ENCODE data around the gene PGRMC2. TPM values are rescaled to one million over a fixed set of nuclear protein-coding genes. Genes with fewer than 3 reads are reported as not detected.

The PGRMC2 gene
- total RNA-seq, 3 donors from 2014 or later, result 31.3 to 35.5 (median 32.9) TPM

DNA sequence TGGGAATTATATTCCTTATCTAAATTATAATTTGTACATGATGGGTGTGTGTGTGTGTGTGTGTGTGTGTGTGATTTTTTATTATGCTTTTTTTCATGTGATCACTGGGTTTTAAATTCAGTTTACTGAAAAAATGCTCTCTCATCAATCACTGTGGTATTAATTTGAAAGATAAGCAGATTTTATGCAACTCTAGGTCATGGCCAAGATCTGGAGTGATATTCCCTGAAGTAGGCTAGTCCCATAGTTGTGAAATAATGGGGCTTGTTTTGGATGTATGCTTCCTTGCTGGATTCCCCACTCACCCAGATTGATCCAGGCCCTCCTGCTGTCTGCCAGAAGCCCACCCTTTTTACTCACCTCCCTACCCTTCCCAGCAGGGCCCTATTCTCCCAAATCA lies 22.0 kb upstream of the PGRMC2 start:
- peaks cover 8% of the 10 kb centered on the region for H3K36me3 Mint-ChIP-seq (ENCODE audit: insufficient read depth)
- no peaks in the 10 kb centered on the region for H3K27me3 Mint-ChIP-seq (ENCODE audit: low read depth)
- DNase-seq (no peak), ATAC-seq (no peak)
- no peaks in the 10 kb centered on the region for H3K9me3 Mint-ChIP-seq
- no peak overlapping the region for H3K4me3 Mint-ChIP-seq
- H3K4me1 Mint-ChIP-seq (ENCODE audit: low read depth), result no peaks in the 10 kb centered on the region

DNA sequence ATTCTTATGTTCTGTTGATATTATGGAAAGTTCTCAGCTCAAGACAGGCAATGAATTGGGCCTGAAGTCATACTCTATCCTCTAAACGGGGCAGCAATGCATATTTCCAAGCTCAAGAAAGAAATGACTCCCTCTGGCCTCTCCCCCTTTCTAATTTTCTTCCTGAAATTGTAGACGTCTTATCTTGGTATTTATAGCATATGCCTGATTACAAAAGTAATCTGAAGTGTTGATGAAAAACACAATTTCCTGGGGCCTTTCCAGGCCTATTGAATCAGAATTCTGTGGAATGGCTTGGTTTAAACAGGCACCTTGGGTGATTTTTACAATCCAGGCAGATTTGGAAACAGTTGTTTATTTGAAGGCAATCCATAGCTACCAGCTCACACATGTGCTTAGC lies 21.4 kb upstream of the PGRMC2 start:
- H3K4me1 Mint-ChIP-seq (ENCODE audit: low read depth), result no peaks in the 10 kb centered on the region
- DNase-seq, result no peak

DNA sequence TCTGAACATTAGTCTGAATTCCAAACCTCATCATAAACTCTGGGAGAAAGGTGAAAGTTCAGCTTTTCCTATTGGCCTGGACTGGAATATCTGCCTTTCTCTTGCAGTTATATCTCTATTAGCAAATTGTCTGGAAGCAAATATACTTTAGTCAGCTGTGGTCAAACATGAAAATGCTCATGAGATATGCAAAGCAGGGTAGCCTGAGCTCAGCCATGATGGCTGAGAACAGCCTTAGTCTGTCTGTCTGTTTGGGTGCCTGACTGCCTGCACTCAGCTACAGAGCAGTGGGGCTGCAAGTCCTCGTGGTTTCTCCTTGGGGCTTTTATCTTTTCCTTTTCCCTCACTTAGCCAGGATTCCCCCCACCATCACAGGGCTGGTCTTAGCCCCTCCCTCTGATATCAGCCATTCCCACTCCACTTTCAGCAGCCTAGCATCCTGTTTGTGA lies 19.5 kb upstream of the PGRMC2 start:
- H3K4me3 Mint-ChIP-seq, result no peak overlapping the region
- H3K9me3 Mint-ChIP-seq, result no peaks in the 10 kb centered on the region
- peaks cover 12% of the 10 kb centered on the region for H3K36me3 Mint-ChIP-seq (ENCODE audit: insufficient read depth)
- H3K4me1 Mint-ChIP-seq (ENCODE audit: low read depth), result no peaks in the 10 kb centered on the region
- DNase-seq (no peak), ATAC-seq (no peak)
- no peaks in the 10 kb centered on the region for H3K27me3 Mint-ChIP-seq (ENCODE audit: low read depth)

More for the DNA sequence above, 21.4 kb upstream of the PGRMC2 start:
- ATAC-seq, result no peak
- H3K27me3 Mint-ChIP-seq (ENCODE audit: low read depth), result no peaks in the 10 kb centered on the region
- H3K36me3 Mint-ChIP-seq (ENCODE audit: insufficient read depth), result peaks cover 8% of the 10 kb centered on the region
- H3K4me3 Mint-ChIP-seq, result no peak overlapping the region
- H3K9me3 Mint-ChIP-seq, result no peaks in the 10 kb centered on the region

DNA sequence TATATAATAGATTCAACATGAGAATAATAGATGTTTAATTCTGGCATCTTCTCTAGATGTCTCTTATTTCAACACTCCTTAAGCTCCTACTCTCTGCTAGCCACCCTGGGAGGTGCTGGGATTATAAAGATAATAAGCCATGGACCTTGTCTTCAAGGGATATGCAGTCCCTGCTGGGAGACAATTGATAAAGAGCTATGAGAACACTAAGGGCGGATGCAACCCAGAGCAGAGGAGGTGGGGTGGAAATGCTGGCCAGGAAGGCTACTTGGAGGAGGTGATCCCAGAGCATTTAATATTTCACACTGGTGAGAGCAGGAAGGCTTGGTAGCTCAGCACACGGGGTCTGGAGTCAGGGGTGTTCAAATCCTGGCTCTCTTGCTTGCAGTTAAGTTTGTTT lies 18.3 kb upstream of the PGRMC2 start:
- H3K36me3 Mint-ChIP-seq (ENCODE audit: insufficient read depth), result peaks cover 14% of the 10 kb centered on the region
- H3K27me3 Mint-ChIP-seq (ENCODE audit: low read depth), result no peaks in the 10 kb centered on the region
- no peak for DNase-seq
- H3K4me1 Mint-ChIP-seq (ENCODE audit: low read depth), result no peaks in the 10 kb centered on the region
- no peak for ATAC-seq
- no peaks in the 10 kb centered on the region for H3K9me3 Mint-ChIP-seq
- H3K4me3 Mint-ChIP-seq, result no peak overlapping the region

DNA sequence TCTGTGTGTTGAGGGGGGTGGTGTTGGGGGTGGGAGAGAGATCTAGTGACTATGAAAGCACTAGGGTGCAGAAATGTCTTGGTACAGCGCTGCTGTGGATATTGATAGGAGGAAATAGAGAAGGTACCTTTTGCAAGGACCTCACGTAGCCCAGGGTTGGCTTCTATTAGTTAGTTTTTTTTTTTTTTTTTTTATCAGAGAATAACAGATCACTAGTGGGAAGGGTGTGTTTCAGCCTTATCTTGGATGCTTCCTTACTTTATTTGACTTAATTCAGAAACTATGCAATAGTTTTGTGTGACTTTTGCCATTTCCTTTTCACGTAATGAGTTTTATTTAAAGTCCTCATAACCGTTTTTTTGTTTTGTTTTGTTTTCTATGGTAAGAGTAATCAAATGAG lies 16.4 kb upstream of the PGRMC2 start:
- Mint-ChIP-seq H3K4me3 (no peak overlapping the region), H3K27me3 (ENCODE audit: low read depth) (no peaks in the 10 kb centered on the region), H3K9me3 (no peaks in the 10 kb centered on the region), H3K4me1 (ENCODE audit: low read depth) (no peaks in the 10 kb centered on the region), H3K36me3 (ENCODE audit: insufficient read depth) (peaks cover 16% of the 10 kb centered on the region)
- no peak for DNase-seq
- ATAC-seq, result no peak

DNA sequence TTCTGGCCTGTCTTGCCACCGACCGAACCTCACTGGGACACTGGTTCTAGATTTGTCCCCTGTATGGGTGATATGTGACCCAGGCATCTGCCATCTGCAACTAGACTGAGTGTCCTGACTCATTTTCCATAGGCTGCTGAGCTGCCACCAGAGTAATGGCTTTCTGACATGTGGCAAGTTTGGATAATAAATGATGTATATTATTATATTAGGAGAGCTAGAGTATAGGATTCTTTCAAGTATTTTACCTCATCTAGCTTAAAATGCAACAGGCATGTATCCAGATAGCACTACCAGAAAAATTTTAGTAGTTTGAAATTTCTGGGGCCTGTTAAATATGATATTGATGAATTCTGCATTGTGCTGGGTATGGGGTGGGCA lies 15.8 kb upstream of the PGRMC2 start:
- no peaks in the 10 kb centered on the region for H3K27me3 Mint-ChIP-seq (ENCODE audit: low read depth)
- ATAC-seq, result no peak
- H3K4me1 Mint-ChIP-seq (ENCODE audit: low read depth), result no peaks in the 10 kb centered on the region
- DNase-seq, result no peak
- H3K36me3 Mint-ChIP-seq (ENCODE audit: insufficient read depth), result peaks cover 17% of the 10 kb centered on the region
- H3K4me3 Mint-ChIP-seq, result no peak overlapping the region
- no peaks in the 10 kb centered on the region for H3K9me3 Mint-ChIP-seq

DNA sequence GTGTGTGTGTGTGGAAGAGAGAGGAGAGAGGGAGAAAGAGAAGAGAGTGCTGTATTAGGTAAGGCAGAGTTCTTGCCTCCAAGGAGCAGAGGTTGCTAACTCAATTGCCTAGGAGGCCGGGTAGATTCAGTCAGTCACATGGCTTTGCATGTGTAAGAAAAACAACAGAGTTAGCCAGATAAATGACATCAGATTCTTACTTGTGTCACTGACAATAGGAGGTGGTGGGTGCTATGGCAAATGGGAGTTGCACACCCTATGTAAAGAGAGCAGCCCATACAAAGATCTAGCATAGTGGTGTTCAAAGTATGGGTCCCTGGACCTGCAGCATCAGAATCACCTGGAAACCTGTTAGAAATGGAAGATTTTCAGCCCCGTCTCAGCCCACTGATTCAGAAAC lies 14.4 kb upstream of the PGRMC2 start:
- ATAC-seq, result no peak
- H3K27me3 Mint-ChIP-seq (ENCODE audit: low read depth), result no peaks in the 10 kb centered on the region
- no peaks in the 10 kb centered on the region for H3K9me3 Mint-ChIP-seq
- DNase-seq, result no peak
- no peak overlapping the region for H3K4me3 Mint-ChIP-seq
- H3K4me1 Mint-ChIP-seq (ENCODE audit: low read depth), result no peaks in the 10 kb centered on the region
- H3K36me3 Mint-ChIP-seq (ENCODE audit: insufficient read depth), result peaks cover 18% of the 10 kb centered on the region

DNA sequence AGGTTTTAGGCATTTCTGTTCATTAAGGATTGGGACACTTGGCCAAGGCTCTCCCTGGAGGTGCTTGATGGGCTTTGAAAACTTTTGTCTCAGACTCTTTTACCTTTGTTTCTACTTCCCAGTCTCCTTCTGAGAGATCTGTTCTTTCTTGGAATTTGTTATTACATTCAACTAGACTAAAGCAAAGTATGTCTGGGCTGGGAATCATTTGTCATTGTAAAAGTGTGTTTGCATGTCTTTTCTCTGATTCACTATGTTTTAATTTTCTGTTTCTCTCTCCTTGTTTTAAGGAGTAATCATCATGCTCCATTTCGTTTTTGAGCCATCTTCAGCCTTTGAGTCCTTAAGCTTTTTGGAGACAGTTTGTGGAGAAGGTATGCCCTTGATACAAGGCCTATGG lies 12.2 kb upstream of the PGRMC2 start:
- Mint-ChIP-seq H3K9me3 (no peaks in the 10 kb centered on the region), H3K36me3 (ENCODE audit: insufficient read depth) (peaks cover 20% of the 10 kb centered on the region), H3K4me3 (no peak overlapping the region), H3K4me1 (ENCODE audit: low read depth) (no peaks in the 10 kb centered on the region), H3K27me3 (ENCODE audit: low read depth) (no peaks in the 10 kb centered on the region)
- ATAC-seq (no peak), DNase-seq (no peak)

DNA sequence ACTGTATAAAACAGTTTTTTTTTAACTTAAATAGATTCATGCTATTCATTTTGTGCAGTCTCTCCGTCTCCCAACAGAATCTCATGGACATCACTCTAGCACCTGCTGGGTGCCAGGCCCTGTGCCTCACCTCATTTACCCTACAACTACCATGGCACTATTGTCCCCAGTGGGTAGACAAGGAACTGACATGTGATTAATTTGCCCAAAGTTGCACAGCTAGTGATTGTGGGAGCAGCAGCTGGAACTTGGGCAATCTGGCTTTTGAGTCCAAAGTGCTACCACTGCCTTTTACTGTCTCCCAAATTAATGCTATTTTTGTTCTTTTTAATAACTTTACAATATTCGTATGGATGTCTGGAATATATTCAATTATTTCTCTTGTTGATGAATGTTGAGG lies 11.2 kb upstream of the PGRMC2 start:
- Mint-ChIP-seq H3K9me3 (no peaks in the 10 kb centered on the region), H3K4me1 (ENCODE audit: low read depth) (no peaks in the 10 kb centered on the region), H3K36me3 (ENCODE audit: insufficient read depth) (peaks cover 20% of the 10 kb centered on the region), H3K27me3 (ENCODE audit: low read depth) (no peaks in the 10 kb centered on the region), H3K4me3 (no peak overlapping the region)
- ATAC-seq (peak in 1 of 2 donors; percentile 41), DNase-seq (no peak)

DNA sequence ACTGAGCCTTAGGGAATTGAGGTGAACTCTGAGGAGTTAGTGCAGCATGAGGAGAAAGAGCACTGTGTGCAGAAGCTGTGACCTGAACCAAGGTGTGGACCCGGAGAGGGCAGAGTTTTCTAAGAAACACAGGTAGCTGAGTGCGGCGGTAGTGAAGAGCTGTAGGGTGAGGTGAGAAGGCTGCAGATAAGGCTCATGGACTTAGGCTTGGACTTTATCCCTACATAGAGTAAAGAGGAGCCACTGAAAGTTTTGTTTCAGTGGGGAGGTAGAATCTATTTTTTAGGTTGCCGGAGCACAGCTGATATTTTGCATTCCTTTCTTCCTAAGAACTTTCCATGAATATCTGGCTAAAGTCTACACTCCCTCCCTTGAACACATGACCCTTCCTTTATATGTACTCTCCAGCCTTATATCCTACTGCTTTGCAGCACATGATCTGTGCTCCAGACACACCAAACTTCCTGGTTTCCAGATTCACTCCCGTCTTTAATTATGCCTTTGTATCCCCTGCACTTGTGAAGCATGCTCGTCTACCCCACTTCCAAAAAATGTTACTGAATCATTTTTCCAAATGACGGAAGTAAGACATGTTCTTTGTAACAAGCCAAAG lies 10.6 kb upstream of the PGRMC2 start:
- Mint-ChIP-seq H3K27me3 (ENCODE audit: low read depth) (no peaks in the 10 kb centered on the region), H3K4me3 (no peak overlapping the region), H3K4me1 (ENCODE audit: low read depth) (no peaks in the 10 kb centered on the region), H3K36me3 (ENCODE audit: insufficient read depth) (peaks cover 19% of the 10 kb centered on the region), H3K9me3 (no peaks in the 10 kb centered on the region)
- DNase-seq, result no peak
- ATAC-seq, result no peak

DNA sequence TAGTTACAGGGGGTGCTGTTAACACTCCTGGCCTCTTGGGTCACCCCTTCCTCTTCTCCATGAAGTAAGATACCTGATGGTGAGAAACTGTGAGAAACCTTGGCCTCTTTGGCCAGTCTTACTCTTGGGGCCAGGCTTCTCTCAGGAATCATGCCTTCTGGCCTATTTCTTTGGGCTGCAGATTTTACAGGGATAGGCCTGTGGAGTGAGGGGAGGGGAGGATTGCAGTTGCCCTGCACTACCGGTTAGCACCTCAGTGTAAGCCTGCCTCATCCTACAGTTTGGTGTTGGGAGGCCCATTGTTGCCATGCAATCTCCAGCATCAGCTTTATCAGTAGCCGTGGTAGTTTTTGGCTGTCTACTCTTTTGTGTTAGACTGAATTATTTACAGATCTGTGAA lies 7.6 kb upstream of the PGRMC2 start:
- H3K4me1 Mint-ChIP-seq (ENCODE audit: low read depth), result no peaks in the 10 kb centered on the region
- ATAC-seq, result no peak
- H3K9me3 Mint-ChIP-seq, result no peaks in the 10 kb centered on the region
- no peaks in the 10 kb centered on the region for H3K27me3 Mint-ChIP-seq (ENCODE audit: low read depth)
- peaks cover 11% of the 10 kb centered on the region for H3K36me3 Mint-ChIP-seq (ENCODE audit: insufficient read depth)
- H3K4me3 Mint-ChIP-seq, result no peak overlapping the region
- DNase-seq, result no peak

DNA sequence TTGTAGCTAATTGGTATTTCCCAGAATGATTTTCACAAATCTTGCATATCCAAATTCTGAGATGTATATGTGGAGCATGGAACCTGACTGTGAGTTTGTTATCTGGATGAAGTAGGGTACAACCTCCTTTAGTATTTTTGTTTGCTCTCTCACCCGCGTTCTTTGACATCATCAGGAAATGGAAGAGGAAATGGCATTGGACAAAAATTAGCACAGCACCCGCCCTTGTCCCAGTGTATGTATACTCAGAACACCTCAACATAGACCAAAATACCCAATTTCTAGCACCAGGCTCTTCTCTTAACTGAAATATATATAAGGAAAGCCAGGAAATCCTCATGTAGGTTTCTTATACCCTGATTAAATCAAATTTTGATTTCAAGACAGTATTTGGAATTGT lies 6.9 kb upstream of the PGRMC2 start:
- peaks cover under 1% of the 10 kb centered on the region for H3K4me1 Mint-ChIP-seq (ENCODE audit: low read depth)
- ATAC-seq, result no peak
- no peak overlapping the region for H3K4me3 Mint-ChIP-seq
- no peak for DNase-seq
- H3K27me3 Mint-ChIP-seq (ENCODE audit: low read depth), result no peaks in the 10 kb centered on the region
- H3K9me3 Mint-ChIP-seq, result no peaks in the 10 kb centered on the region
- H3K36me3 Mint-ChIP-seq (ENCODE audit: insufficient read depth), result peaks cover 8% of the 10 kb centered on the region

DNA sequence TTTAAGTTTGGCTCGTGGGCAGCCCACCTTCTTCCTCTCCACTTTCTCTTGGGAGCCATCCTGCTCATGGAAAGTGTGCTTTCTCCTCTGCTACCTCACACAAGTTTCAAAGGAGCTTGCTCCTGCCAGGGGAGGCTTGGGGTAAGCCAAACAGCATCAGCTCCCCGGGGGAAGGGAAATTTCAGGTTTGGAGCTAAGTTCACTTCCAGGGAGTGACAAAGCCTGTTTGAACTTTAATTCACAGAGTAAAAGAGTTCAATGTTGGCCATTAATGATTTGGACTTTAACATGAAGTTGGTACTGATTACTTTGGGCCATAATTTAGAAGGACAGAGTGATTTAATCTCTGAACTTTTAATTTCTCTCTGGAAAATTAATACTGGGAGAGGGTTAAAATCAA lies 4.7 kb upstream of the PGRMC2 start:
- H3K4me3 Mint-ChIP-seq, result no peak overlapping the region
- ATAC-seq (no peak), DNase-seq (no peak)
- peaks cover 10% of the 10 kb centered on the region for H3K4me1 Mint-ChIP-seq (ENCODE audit: low read depth)
- no peaks in the 10 kb centered on the region for H3K27me3 Mint-ChIP-seq (ENCODE audit: low read depth)
- H3K36me3 Mint-ChIP-seq (ENCODE audit: insufficient read depth), result peaks cover 3% of the 10 kb centered on the region
- H3K9me3 Mint-ChIP-seq, result no peaks in the 10 kb centered on the region

DNA sequence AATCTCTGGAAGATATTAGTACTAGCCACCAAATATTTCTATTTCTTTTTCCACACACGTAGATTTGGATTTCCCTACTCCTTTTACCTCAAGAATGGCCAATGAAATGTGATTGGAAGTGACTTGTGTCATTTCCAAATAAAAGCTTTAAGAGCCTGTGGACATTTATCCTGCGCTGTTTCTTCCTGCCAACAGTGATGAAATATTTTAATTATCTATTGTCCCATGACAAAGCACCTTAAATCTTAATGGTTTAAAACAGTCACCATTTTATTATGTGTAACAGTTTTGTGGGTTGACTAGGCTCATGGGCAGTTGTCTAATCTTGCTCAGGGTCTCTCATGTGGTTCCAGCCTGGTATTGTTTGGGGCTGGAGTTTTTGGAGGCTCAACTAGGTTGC lies 3.5 kb upstream of the PGRMC2 start:
- no peak overlapping the region for H3K4me3 Mint-ChIP-seq
- DNase-seq, result no peak
- no peaks in the 10 kb centered on the region for H3K9me3 Mint-ChIP-seq

DNA sequence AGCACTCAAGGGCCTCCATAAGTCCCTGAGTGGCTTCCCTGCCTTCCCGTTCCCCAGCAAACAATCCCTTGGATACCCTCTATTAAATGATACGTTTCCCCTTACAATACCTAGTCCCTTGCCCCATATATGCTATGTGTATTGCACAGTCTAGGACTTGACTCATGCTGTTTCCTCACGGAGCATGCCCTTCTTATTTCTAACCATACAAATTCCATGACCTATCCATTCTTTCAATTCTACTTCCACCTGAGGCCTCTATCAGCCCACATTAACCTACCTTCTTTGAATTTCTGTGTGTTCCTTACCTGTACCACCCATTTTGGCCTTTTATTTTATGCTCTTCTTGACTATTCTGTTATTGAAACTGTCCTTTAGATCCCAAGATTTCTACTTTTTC lies 2.9 kb upstream of the PGRMC2 start:
- no peak for ATAC-seq
- DNase-seq, result no peak
- H3K4me3 Mint-ChIP-seq, result no peak overlapping the region
- no peaks in the 10 kb centered on the region for H3K36me3 Mint-ChIP-seq (ENCODE audit: insufficient read depth)
- no peaks in the 10 kb centered on the region for H3K27me3 Mint-ChIP-seq (ENCODE audit: low read depth)
- peaks cover 19% of the 10 kb centered on the region for H3K4me1 Mint-ChIP-seq (ENCODE audit: low read depth)
- no peaks in the 10 kb centered on the region for H3K9me3 Mint-ChIP-seq

More for the DNA sequence above, 3.5 kb upstream of the PGRMC2 start:
- H3K36me3 Mint-ChIP-seq (ENCODE audit: insufficient read depth), result no peaks in the 10 kb centered on the region
- peaks cover 13% of the 10 kb centered on the region for H3K4me1 Mint-ChIP-seq (ENCODE audit: low read depth)
- no peaks in the 10 kb centered on the region for H3K27me3 Mint-ChIP-seq (ENCODE audit: low read depth)
- ATAC-seq, result no peak
